ENCODE measurements around the gene LRIG1. TPM values are rescaled to one million over a fixed set of nuclear protein-coding genes. Genes with fewer than 3 reads are reported as not detected.

LRIG1 gene
- total and polyA plus RNA-seq, 2 donors: 23.4 to 29.2 TPM

- no peak for DNase-seq (ENCODE audit: extremely low spot score)
- no peak overlapping the region for H3K4me3 ChIP-seq (ENCODE audit: low read depth, low read length)
- H3K27ac ChIP-seq (ENCODE audit: low read depth): no peak overlapping the region
- no peaks in the 10 kb centered on the region for H3K36me3 ChIP-seq (ENCODE audit: insufficient read depth)
- no peaks in the 10 kb centered on the region for H3K4me1 ChIP-seq (ENCODE audit: insufficient read depth)
- 82% methylated on average over 13 of the region's 13 CpGs for WGBS
Measured at GRCh38 chr3:66403323-66403990, 97.4 kb downstream of the LRIG1 start.

GRCh38 chr3:66402596-66403290 is 98.1 kb downstream of the LRIG1 start:
- Histone ChIP-seq H3K27ac (ENCODE audit: low read depth) (no peak overlapping the region), H3K36me3 (ENCODE audit: insufficient read depth) (no peaks in the 10 kb centered on the region), H3K4me3 (ENCODE audit: low read depth, low read length) (no peak overlapping the region), H3K4me1 (ENCODE audit: insufficient read depth) (no peaks in the 10 kb centered on the region)
- DNase-seq (ENCODE audit: extremely low spot score): no peak
- 94% methylated on average over 13 of the region's 13 CpGs for WGBS

GRCh38 chr3:66401675-66402491 is 98.9 kb downstream of the LRIG1 start:
- DNase-seq (ENCODE audit: extremely low spot score): no peak
- Histone ChIP-seq H3K36me3 (ENCODE audit: insufficient read depth) (no peaks in the 10 kb centered on the region), H3K4me1 (ENCODE audit: insufficient read depth) (no peaks in the 10 kb centered on the region), H3K4me3 (ENCODE audit: low read depth, low read length) (no peak overlapping the region), H3K27ac (ENCODE audit: low read depth) (no peak overlapping the region)
- WGBS: 94% methylated on average over 20 of the region's 20 CpGs

- WGBS: 77% methylated on average over 10 of the region's 10 CpGs
- Histone ChIP-seq H3K27ac (ENCODE audit: low read depth) (no peak overlapping the region), H3K4me1 (ENCODE audit: insufficient read depth) (no peaks in the 10 kb centered on the region), H3K36me3 (ENCODE audit: insufficient read depth) (no peaks in the 10 kb centered on the region), H3K4me3 (ENCODE audit: low read depth, low read length) (no peak overlapping the region)
- no peak for DNase-seq (ENCODE audit: extremely low spot score)
Measured at GRCh38 chr3:66401157-66401550, 99.7 kb downstream of the LRIG1 start.

- no peak for DNase-seq (ENCODE audit: extremely low spot score)
- no peak overlapping the region for H3K4me3 ChIP-seq (ENCODE audit: low read depth, low read length)
- H3K27ac ChIP-seq (ENCODE audit: low read depth): no peak overlapping the region
- H3K36me3 ChIP-seq (ENCODE audit: insufficient read depth): no peaks in the 10 kb centered on the region
- H3K4me1 ChIP-seq (ENCODE audit: insufficient read depth): no peaks in the 10 kb centered on the region
- 89% methylated on average over 15 of the region's 15 CpGs for WGBS
Measured at GRCh38 chr3:66400411-66401156, 100.2 kb downstream of the LRIG1 start.

GRCh38 chr3:66399529-66400232 is 101.1 kb downstream of the LRIG1 start:
- WGBS: 92% methylated on average over 10 of the region's 10 CpGs
- Histone ChIP-seq H3K36me3 (ENCODE audit: insufficient read depth) (no peaks in the 10 kb centered on the region), H3K4me1 (ENCODE audit: insufficient read depth) (no peaks in the 10 kb centered on the region), H3K4me3 (ENCODE audit: low read depth, low read length) (no peak overlapping the region), H3K27ac (ENCODE audit: low read depth) (no peak overlapping the region)
- DNase-seq (ENCODE audit: extremely low spot score): no peak

GRCh38 chr3:66398228-66399025 is 102.4 kb downstream of the LRIG1 start:
- no peak overlapping the region for H3K27ac ChIP-seq (ENCODE audit: low read depth)
- H3K4me3 ChIP-seq (ENCODE audit: low read depth, low read length): no peak overlapping the region
- no peaks in the 10 kb centered on the region for H3K4me1 ChIP-seq (ENCODE audit: insufficient read depth)
- no peaks in the 10 kb centered on the region for H3K36me3 ChIP-seq (ENCODE audit: insufficient read depth)
- 85% methylated on average over 9 of the region's 9 CpGs for WGBS
- no peak for DNase-seq (ENCODE audit: extremely low spot score)

- Histone ChIP-seq H3K27ac (ENCODE audit: low read depth) (no peak overlapping the region), H3K4me3 (ENCODE audit: low read depth, low read length) (no peak overlapping the region), H3K36me3 (ENCODE audit: insufficient read depth) (no peaks in the 10 kb centered on the region), H3K4me1 (ENCODE audit: insufficient read depth) (no peaks in the 10 kb centered on the region)
- no peak for DNase-seq (ENCODE audit: extremely low spot score)
- 66% methylated on average over 2 of the region's 2 CpGs for WGBS
Measured at GRCh38 chr3:66397745-66398144, 103.1 kb downstream of the LRIG1 start.

- Histone ChIP-seq H3K36me3 (ENCODE audit: insufficient read depth) (no peaks in the 10 kb centered on the region), H3K27ac (ENCODE audit: low read depth) (no peak overlapping the region), H3K4me1 (ENCODE audit: insufficient read depth) (no peaks in the 10 kb centered on the region), H3K4me3 (ENCODE audit: low read depth, low read length) (no peak overlapping the region)
- WGBS: 97% methylated on average over 9 of the region's 9 CpGs
- no peak for DNase-seq (ENCODE audit: extremely low spot score)
Measured at GRCh38 chr3:66396888-66397287, 103.9 kb downstream of the LRIG1 start.

GRCh38 chr3:66396161-66396760 is 104.6 kb downstream of the LRIG1 start:
- Histone ChIP-seq H3K4me1 (ENCODE audit: insufficient read depth) (no peaks in the 10 kb centered on the region), H3K4me3 (ENCODE audit: low read depth, low read length) (no peak overlapping the region), H3K27ac (ENCODE audit: low read depth) (no peak overlapping the region), H3K36me3 (ENCODE audit: insufficient read depth) (no peaks in the 10 kb centered on the region)
- no peak for DNase-seq (ENCODE audit: extremely low spot score)
- 97% methylated on average over 13 of the region's 13 CpGs for WGBS

GRCh38 chr3:66395635-66396034 is 105.2 kb downstream of the LRIG1 start:
- no peak for DNase-seq (ENCODE audit: extremely low spot score)
- Histone ChIP-seq H3K27ac (ENCODE audit: low read depth) (no peak overlapping the region), H3K36me3 (ENCODE audit: insufficient read depth) (no peaks in the 10 kb centered on the region), H3K4me3 (ENCODE audit: low read depth, low read length) (no peak overlapping the region), H3K4me1 (ENCODE audit: insufficient read depth) (no peaks in the 10 kb centered on the region)
- WGBS: 94% methylated on average over 10 of the region's 10 CpGs

- Histone ChIP-seq H3K27ac (ENCODE audit: low read depth) (no peak overlapping the region), H3K4me1 (ENCODE audit: insufficient read depth) (no peaks in the 10 kb centered on the region), H3K36me3 (ENCODE audit: insufficient read depth) (no peaks in the 10 kb centered on the region), H3K4me3 (ENCODE audit: low read depth, low read length) (no peak overlapping the region)
- WGBS: 81% methylated on average over 8 of the region's 8 CpGs
- no peak for DNase-seq (ENCODE audit: extremely low spot score)
Measured at GRCh38 chr3:66394753-66395249, 106.0 kb downstream of the LRIG1 start.
